ENCODE data around the gene SNAPIN.

GRCh38 chr1:153615406-153615805 lies 43.1 kb upstream of the SNAPIN start:
- no peak for TF ChIP-seq CTCF (IDR thresholded peaks at IDR 0.05)
- no peak for TF ChIP-seq POLR2A (IDR thresholded peaks at IDR 0.05)
- no peak for TF ChIP-seq EP300 (IDR thresholded peaks at IDR 0.05)

All from ovary (tissue), 3 donors.